ENCODE data around the gene PTGDR. TPM values are rescaled to one million over a fixed set of nuclear protein-coding genes. Genes with fewer than 3 reads are reported as not detected.

The PTGDR gene
- polyA plus RNA-seq, 1 of the 3 experiments (the other 2 are of a cell fraction), result not detected

DNA sequence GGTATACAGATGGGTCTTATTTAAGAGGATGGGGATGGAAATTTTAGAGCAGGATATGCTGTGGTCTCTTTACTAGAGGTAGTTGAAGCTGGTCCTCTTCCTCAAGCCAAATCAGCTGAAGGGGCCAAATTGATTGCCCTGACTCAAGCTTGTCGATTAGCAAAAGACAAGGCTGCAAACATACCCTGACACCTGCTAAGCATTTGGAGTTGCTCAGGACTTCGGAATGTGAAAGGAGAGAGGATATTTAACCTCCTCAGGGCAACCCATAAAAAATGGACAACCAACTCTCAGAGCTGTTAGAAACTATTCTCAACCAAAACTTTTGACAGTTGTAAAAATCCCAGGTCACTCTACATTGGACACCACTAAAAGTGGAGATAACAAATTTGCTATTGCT lies 15.6 kb downstream of the PTGDR start:
- no peaks in the 10 kb centered on the region for H3K9me2 ChIP-seq
- H3F3A ChIP-seq (replicated peaks; ENCODE audit: insufficient read depth), result no peaks in the 10 kb centered on the region
- peaks cover 4% of the 10 kb centered on the region; the same call in 1 of the 2 replicates for H3K27me3 ChIP-seq (ENCODE audit: insufficient read depth)
- H3K4me2 ChIP-seq, result no peak overlapping the region
- WGBS (ENCODE audit: low lambda C conversion rate), result 7% methylated on average over 2 of the region's 2 CpGs
- no peaks in the 10 kb centered on the region for H3K9me3 ChIP-seq
- no peak overlapping the region for H2AFZ ChIP-seq (ENCODE audit: low read depth)
- H3K4me1 ChIP-seq (ENCODE audit: control insufficient read depth in 1 of 2, insufficient read depth in 2 of 2, low read depth in 1 of 2, low read length in 1 of 2), result no peaks in the 10 kb centered on the region; a peak in 1 of 4 replicates
- no peaks in the 10 kb centered on the region for H3K36me3 ChIP-seq (replicated peaks in 1 of 2; ENCODE audit: control insufficient read depth in 1 of 2, insufficient read depth in 2 of 2, low read length in 1 of 2)
- ChIA-PET CTCF (no interaction called here), POLR2A (no interaction called here)
- no peak overlapping the region for H3K9ac ChIP-seq
- no peaks in the 10 kb centered on the region for H4K20me1 ChIP-seq (ENCODE audit: insufficient read depth)
- no peak for DNase-seq
- H3K4me3 ChIP-seq (ENCODE audit: low read depth in 2 of 2, low read length in 1 of 2), result no peak overlapping the region
- no peak overlapping the region for H3K27ac ChIP-seq (ENCODE audit: low read depth in 2 of 2, low read length in 1 of 2)
- TF ChIP-seq SMC3 (IDR thresholded peaks at IDR 0.05; ENCODE audit: low read depth, low read length), result no peak
- TF ChIP-seq, protein P1, sequence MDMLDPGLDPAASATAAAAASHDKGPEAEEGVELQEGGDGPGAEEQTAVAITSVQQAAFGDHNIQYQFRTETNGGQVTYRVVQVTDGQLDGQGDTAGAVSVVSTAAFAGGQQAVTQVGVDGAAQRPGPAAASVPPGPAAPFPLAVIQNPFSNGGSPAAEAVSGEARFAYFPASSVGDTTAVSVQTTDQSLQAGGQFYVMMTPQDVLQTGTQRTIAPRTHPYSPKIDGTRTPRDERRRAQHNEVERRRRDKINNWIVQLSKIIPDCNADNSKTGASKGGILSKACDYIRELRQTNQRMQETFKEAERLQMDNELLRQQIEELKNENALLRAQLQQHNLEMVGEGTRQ (IDR thresholded peaks at IDR 0.05; ENCODE audit: borderline replicate concordance, low read depth, low read length), result no peak
- no peak for TF ChIP-seq CHD2 (IDR thresholded peaks at IDR 0.05; ENCODE audit: low read length, partially characterized antibody)
- TF ChIP-seq FOXJ3 (CRISPR knock-in tag; IDR thresholded peaks at IDR 0.05), result no peak
- TF ChIP-seq, protein P2, sequence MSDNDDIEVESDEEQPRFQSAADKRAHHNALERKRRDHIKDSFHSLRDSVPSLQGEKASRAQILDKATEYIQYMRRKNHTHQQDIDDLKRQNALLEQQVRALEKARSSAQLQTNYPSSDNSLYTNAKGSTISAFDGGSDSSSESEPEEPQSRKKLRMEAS (IDR thresholded peaks at IDR 0.05; ENCODE audit: low read depth), result no peak
- TF ChIP-seq, protein P3, sequence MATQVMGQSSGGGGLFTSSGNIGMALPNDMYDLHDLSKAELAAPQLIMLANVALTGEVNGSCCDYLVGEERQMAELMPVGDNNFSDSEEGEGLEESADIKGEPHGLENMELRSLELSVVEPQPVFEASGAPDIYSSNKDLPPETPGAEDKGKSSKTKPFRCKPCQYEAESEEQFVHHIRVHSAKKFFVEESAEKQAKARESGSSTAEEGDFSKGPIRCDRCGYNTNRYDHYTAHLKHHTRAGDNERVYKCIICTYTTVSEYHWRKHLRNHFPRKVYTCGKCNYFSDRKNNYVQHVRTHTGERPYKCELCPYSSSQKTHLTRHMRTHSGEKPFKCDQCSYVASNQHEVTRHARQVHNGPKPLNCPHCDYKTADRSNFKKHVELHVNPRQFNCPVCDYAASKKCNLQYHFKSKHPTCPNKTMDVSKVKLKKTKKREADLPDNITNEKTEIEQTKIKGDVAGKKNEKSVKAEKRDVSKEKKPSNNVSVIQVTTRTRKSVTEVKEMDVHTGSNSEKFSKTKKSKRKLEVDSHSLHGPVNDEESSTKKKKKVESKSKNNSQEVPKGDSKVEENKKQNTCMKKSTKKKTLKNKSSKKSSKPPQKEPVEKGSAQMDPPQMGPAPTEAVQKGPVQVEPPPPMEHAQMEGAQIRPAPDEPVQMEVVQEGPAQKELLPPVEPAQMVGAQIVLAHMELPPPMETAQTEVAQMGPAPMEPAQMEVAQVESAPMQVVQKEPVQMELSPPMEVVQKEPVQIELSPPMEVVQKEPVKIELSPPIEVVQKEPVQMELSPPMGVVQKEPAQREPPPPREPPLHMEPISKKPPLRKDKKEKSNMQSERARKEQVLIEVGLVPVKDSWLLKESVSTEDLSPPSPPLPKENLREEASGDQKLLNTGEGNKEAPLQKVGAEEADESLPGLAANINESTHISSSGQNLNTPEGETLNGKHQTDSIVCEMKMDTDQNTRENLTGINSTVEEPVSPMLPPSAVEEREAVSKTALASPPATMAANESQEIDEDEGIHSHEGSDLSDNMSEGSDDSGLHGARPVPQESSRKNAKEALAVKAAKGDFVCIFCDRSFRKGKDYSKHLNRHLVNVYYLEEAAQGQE (IDR thresholded peaks at IDR 0.05; ENCODE audit: low read depth, low read length), result no peak
- no peaks in the 10 kb centered on the region for H3K79me2 ChIP-seq (ENCODE audit: insufficient read depth)

DNA sequence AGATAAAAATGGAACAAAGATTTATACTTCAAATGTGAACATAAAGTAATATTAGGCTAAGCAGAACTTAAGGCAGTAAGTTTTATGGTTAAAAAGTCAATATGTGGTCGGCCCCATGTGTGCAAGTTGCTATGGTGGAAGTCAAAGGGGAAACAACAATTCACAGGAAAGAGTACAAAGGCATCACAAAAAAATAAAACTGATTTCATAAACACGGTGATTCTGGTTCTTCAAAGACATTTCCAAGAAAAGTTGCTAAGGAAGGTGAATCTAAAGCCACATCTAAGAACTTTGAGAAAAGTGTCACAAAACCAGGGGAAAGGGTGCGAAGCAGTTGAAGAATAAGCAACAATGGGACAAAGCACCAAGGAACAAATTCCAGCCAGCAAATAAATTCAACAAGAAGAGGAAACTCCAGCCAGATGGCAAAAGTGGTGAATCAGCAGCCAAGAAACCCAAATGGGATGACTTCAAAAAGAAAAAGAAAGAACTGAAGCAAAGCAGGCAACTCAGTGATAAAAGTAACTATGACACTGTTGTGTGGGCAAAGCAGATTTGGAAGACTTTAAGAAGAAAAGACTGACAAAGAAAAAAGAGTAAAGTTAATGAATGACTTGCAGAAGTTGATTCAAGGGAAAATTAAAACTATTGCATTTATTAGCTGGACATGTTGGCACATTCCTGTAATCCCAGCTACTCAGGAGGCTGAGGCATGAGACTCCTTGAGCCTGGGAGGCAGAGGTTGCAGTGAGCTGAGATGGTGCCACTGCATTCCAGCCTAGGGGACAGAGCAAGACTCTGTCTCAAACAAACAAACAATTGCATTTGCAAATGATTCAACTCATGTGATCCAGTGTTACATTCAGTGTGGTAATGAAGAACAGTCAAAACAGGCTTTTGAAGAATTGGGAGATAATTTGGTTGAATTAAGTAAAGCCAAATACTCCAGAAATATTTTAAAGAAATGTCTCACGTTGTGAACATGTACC lies 19.5 kb downstream of the PTGDR start:
- ChIA-PET POLR2A (no interaction called here), CTCF (interaction anchor here (2.0 to 2.8 kb wide), 2 partner anchors 13 kb away, joined by 6 to 9 read pairs; no protein-coding TSS in a partner anchor)
- DNase-seq, result no peak
- Histone ChIP-seq H3K4me3 (ENCODE audit: low read depth in 2 of 2, low read length in 1 of 2) (no peak overlapping the region), H3K4me2 (no peak overlapping the region), H3K27ac (ENCODE audit: low read depth in 2 of 2, low read length in 1 of 2) (no peak overlapping the region), H3K27me3 (ENCODE audit: insufficient read depth) (peaks cover 6% of the 10 kb centered on the region; the same call in 1 of the 2 replicates), H3K9ac (no peak overlapping the region), H3K9me2 (no peaks in the 10 kb centered on the region), H3K4me1 (ENCODE audit: control insufficient read depth in 1 of 2, insufficient read depth in 2 of 2, low read depth in 1 of 2, low read length in 1 of 2) (no peaks in the 10 kb centered on the region), H3K9me3 (no peaks in the 10 kb centered on the region), H3K36me3 (replicated peaks in 1 of 2; ENCODE audit: control insufficient read depth in 1 of 2, insufficient read depth in 2 of 2, low read length in 1 of 2) (no peaks in the 10 kb centered on the region), H4K20me1 (ENCODE audit: insufficient read depth) (no peaks in the 10 kb centered on the region), H3F3A (replicated peaks; ENCODE audit: insufficient read depth) (no peaks in the 10 kb centered on the region), H2AFZ (ENCODE audit: low read depth) (no peak overlapping the region), H3K79me2 (ENCODE audit: insufficient read depth) (no peaks in the 10 kb centered on the region)
- 27% methylated on average over 4 of the region's 4 CpGs for WGBS (ENCODE audit: low lambda C conversion rate)
- TF ChIP-seq SMC3 (IDR thresholded peaks at IDR 0.05; ENCODE audit: low read depth, low read length) (no peak), RAD21 (IDR thresholded peaks at IDR 0.05; ENCODE audit: low read length) (no peak)

All from SK-N-SH (cell line).